NCI-H2107 (cell line): ENCODE data around the gene TAF6.
"Not testable (repeated sequence)": the region's sequence is repeated elsewhere in the genome, so short reads cannot be mapped to it uniquely, and the experiment has no call there.

Experiments
- DNase-seq: peaks from one replicate; lab custom pipeline; 2025; lab: John Stamatoyannopoulos, UW

The TAF6 gene

DNA sequence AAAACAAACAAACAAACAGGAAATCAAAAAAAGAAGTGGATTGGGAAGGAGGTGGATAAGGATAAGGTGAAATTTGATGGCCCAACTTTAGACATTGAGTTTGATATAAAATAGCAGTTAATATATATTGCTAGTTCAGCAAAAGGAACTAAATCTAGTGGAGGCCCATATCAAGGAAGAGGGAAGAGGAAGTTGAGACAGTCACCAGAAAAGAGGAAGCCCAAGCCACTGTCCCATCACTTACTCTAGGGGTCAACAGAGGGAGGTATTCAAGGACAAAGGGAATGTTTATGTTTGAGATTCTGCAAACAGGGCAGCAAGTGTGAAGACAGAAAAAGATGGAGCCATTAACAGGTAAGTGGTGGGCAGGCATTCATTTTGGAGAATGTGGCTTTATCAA, 33.2 kb upstream of the TAF6 start:
- no peak for DNase-seq

- DNase-seq: peak; percentile 98
Measured at GRCh38 chr7:100148559-100149328, 29.6 kb upstream of the TAF6 start, which contains the start of gene LAMTOR4. TSS of gene LAMTOR4 (plus strand) at chr7:100148918. CDS start at chr7:100148973, 55 bp downstream.

GRCh38 chr7:100148225-100148558, 29.0 kb upstream of the TAF6 start:
- no peak for DNase-seq

DNA sequence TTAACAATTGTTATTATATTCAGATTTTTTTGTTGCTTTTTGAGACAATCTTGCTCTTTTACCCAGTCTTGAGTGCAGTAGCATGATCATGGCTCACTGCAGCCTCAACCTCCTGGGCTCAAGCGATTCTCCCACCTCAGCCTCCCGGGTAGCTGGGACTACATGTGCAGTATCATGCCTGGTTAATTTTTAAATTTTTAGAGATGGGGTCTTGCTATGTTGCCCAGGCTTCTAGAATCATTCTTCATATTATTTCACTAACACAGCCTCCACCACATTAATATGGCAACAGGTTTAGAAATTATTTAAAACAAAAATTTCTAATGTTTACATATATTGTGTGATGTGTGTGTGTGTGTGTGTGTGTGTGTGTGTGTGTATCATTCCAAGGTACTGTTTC, 28.1 kb upstream of the TAF6 start:
- DNase-seq: no peak

- DNase-seq: not testable (repeated sequence)
Measured at GRCh38 chr7:100146350-100146749, 27.2 kb upstream of the TAF6 start.

GRCh38 chr7:100142461-100142860, 23.3 kb upstream of the TAF6 start:
- DNase-seq: no peak

- DNase-seq: no peak
Measured at GRCh38 chr7:100141555-100141949, 22.4 kb upstream of the TAF6 start.

DNA sequence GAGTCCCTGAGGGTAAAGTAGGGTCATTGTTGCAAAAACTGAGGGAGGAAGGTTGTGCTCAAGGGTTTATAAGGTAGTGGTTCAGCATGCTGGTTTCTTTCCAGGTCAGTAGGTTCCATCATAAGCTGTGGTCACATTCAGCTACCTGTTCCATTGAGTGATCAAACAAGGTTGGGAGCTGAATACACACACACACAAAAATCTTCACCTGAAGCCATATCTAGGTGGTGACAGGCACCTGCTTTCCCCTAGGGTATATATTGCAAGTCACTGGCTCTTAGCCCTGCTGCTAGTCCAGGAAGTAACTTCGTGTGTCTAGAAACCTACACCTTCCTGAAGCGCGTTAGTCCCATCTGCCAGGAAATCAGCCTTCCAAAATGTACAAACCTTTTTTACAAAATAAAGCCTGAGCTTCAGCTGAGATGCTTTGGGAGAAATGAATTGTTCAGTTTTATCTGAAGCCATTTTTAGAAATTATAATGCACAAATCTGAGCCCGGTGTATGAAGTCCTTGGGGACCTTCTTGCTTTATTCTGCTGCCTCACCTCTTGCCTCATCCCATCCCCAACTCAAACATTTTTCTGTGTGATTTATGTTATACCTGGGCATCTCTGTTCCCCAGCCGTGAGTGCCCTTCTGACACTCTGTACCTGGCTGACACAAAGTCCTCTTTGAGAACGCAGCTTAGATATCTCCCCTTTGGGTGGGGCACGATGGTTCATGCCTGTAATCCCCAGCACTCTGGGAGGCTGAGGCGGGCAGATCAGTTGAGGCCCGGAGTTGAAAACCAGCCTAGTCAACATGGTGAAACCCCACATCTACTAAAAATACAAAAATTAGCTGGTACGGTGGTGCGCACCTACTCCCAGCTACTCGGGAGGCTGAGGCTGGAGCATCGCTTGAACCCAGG, 18.9 kb upstream of the TAF6 start:
- DNase-seq: no peak

- DNase-seq: peak; percentile 32
Measured at GRCh38 chr7:100132697-100133151, 13.6 kb upstream of the TAF6 start.

- no peak for DNase-seq
Measured at GRCh38 chr7:100132126-100132525, 13.0 kb upstream of the TAF6 start.

DNA sequence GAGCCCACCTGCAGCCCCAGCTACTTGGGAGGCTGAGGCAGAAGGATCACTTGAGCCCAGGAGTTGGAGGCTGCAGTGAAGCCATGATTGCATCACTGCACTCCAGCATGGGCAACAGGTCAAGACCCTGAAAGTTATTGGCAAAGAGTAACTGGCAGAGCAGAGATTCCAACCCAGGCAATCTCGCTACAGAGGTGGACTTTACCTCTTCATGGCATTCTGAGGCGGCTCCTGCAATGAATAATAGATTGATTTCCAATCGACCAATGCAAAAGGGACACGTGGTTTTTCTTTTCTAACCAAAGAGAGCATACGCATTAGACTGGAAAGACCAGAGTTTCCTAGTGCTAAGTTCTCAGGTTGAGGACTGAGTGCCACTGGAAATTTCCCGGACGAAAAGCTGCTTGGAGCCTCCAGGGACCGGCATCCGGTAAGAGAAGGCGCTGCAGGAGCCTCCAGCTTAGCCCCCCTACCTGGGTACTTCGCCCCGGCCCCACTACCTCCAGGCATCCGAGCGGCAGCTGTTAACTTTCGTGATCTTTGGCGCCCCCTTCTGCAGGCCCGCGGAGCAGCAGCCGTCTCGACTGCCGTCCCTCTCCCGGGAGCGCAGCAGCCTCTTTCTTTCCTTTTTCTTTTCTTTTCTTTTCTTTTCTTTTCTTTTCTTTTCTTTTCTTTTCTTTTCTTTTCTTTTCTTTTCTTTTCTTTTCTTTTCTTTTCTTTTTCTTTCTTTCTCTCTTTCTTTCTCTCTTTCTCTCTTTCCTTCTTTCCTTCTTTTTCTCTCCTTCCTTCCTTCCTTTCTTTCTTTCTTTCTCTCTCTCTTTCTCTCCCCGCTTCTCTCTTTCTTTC, 11.7 kb upstream of the TAF6 start:
- DNase-seq: peak; percentile 85

GRCh38 chr7:100130220-100130607, 11.1 kb upstream of the TAF6 start:
- not testable (repeated sequence) for DNase-seq

DNA sequence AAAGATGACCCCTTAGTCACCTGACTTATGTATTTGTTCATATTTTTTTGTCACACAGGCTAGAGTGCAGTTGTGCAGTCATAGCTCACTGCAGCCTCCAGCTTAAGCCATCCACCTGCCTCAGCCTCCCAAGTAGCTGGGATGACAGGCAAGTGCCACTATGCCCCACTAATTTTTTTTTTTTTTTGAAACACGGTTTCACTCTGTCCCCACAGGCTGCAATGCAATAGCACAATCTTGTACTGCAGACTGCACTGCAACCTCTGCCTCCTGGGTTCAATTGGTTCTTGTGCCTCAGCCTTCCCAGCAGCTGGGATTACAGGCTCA, 9.4 kb upstream of the TAF6 start:
- no peak for DNase-seq

DNA sequence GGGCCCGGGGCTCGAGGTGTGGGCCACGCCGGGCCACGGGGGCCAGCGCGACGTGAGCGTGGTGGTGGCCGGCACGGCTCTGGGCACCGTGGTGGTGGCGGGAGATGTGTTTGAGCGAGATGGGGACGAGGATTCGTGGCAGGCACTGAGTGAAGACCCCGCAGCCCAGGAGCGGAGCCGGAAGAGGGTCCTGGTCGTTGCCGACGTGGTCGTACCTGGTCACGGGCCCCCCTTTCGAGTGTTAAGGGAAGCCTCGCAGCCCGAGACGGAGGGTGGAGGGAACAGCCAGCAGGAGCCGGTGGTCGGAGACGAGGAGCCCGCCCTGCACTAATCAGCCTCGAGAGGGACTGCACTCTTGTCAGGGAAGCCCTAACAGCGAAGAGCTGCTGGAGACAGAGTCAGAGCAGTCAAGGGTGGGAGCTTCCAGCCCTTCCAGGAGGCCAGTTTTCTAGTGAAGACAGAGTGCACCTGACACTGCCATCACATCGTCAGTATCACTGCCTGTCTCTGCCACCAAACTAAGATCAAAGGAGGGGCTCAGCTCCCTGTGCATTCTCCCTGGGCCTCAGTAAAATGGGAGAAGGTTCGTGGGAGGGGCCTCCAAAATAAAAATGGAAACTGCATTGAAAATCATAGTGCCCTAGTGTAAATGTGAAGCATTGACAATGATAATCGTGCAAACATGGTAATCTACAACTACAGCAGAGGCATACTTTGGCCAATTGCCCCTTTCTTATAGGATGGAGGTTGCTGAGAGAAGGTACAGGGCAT, 8.9 kb upstream of the TAF6 start:
- DNase-seq: no peak

GRCh38 chr7:100126931-100127865, 8.0 kb upstream of the TAF6 start, which contains the start of gene MBLAC1:
TSS of gene MBLAC1 (plus strand) at chr7:100126967. CDS start at chr7:100127396, 429 bp downstream.
- DNase-seq: peak; percentile 83

- no peak for DNase-seq
Measured at GRCh38 chr7:100126239-100126930, 7.2 kb upstream of the TAF6 start.

- DNase-seq: no peak
Measured at GRCh38 chr7:100124301-100125230, 5.4 kb upstream of the TAF6 start.

- no peak for DNase-seq
Measured at GRCh38 chr7:100122568-100122967, 3.4 kb upstream of the TAF6 start.

GRCh38 chr7:100122067-100122466, 2.9 kb upstream of the TAF6 start:
- DNase-seq: peak; percentile 90
